Activated naive CD8-positive, alpha-beta T cell treated with anti-CD3 and anti-CD28 coated beads for 36 hours (primary cell): ENCODE data around the gene ACER3. TPM values are rescaled to one million over a fixed set of nuclear protein-coding genes. Genes with fewer than 3 reads are reported as not detected.

Source experiments
- DNase-seq: peaks from one replicate; pipeline ENCODE4 v3.0.0; 2021
- H3K27ac Mint-ChIP-seq: one replicate; pipeline ENCODE4 v1.8.0; 2022; ENCODE audit warnings: mild to moderate bottlenecking, moderate library complexity, mixed read lengths
- H3K27me3 Mint-ChIP-seq: one replicate; pipeline ENCODE4 v1.8.0; 2022; ENCODE audit warnings: mild to moderate bottlenecking, mixed read lengths
- H3K36me3 Mint-ChIP-seq: one replicate; pipeline ENCODE4 v1.8.0; 2021; ENCODE audit warnings: mild to moderate bottlenecking, mixed read lengths
- H3K4me1 Mint-ChIP-seq: one replicate; pipeline ENCODE4 v1.8.0; 2021; ENCODE audit warnings: mixed read lengths
- H3K4me3 Mint-ChIP-seq: one replicate; pipeline ENCODE4 v1.8.0; 2022; ENCODE audit warnings: mild to moderate bottlenecking, moderate library complexity, mixed read lengths
- H3K9me3 Mint-ChIP-seq: one replicate; pipeline ENCODE4 v1.8.0; 2022; ENCODE audit warnings: mixed read lengths
- total RNA-seq, 2 experiments: library from RNA; stranded (reverse); gene quantifications; one replicate each; pipeline ENCODE4 v1.2.3, GENCODE V29; 2021

Gene ACER3
- total RNA-seq, 2 experiments from 2014 or later = 10.7 to 11.6 TPM

- DNase-seq = no peak
- Mint-ChIP-seq H3K27ac (no peak overlapping the region), H3K27me3 (no peaks in the 10 kb centered on the region), H3K36me3 (peaks cover 13% of the 10 kb centered on the region), H3K9me3 (peaks cover 9% of the 10 kb centered on the region), H3K4me1 (no peaks in the 10 kb centered on the region), H3K4me3 (no peak overlapping the region)
Measured at GRCh38 chr11:76911415-76911808, 50.7 kb downstream of the ACER3 start.

- H3K27me3 Mint-ChIP-seq = no peaks in the 10 kb centered on the region
- no peak overlapping the region for H3K4me3 Mint-ChIP-seq
- no peaks in the 10 kb centered on the region for H3K36me3 Mint-ChIP-seq
- DNase-seq = no peak
- no peaks in the 10 kb centered on the region for H3K9me3 Mint-ChIP-seq
- peaks cover 10% of the 10 kb centered on the region for H3K4me1 Mint-ChIP-seq
- H3K27ac Mint-ChIP-seq = no peak overlapping the region
Measured at GRCh38 chr11:76916712-76917111, 56.0 kb downstream of the ACER3 start.

DNA sequence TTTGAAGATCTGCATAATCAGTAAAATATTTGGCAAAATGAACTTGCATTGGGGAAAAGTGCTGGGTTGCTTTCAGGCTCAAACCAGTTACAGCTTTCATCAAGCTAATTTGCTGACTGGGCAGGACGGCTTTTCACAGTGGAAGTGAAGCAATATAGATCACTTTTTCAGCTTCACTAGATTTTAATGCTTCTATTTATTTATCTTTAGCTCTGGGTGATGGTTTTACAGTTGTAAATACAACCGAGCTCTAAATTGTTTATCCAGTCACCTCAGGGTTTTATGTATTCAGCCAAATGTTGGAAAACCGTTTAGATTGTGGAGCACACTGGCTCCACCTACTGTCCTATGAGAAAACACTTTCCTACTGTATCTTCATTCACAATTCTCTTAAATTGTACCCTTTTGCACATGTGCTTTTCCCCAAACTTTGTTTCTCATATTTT lies 58.2 kb downstream of the ACER3 start:
- no peaks in the 10 kb centered on the region for H3K9me3 Mint-ChIP-seq
- H3K27ac Mint-ChIP-seq = no peak overlapping the region
- no peak overlapping the region for H3K4me3 Mint-ChIP-seq
- H3K36me3 Mint-ChIP-seq = peaks cover 2% of the 10 kb centered on the region
- H3K4me1 Mint-ChIP-seq = peaks cover 10% of the 10 kb centered on the region
- H3K27me3 Mint-ChIP-seq = no peaks in the 10 kb centered on the region
- DNase-seq = no peak

DNA sequence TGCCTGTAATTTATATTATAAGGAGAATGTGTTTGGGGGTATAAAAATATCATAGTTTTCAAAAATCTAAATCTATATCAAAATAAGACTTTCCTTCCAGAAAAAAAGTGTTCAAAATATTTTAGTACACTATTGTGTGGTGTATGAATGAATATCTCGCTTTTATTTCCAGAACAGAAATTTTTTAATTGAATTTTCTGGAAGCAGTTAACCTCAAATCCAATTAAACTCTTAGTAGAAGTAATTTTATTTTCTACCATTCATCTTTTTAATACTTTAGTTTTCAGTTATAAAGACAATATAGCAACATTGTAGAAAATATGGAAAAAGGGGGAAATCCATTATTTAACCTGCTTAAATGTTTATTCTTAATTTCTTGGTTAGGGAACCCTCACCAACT lies 58.7 kb downstream of the ACER3 start:
- no peak for DNase-seq
- no peaks in the 10 kb centered on the region for H3K9me3 Mint-ChIP-seq
- H3K27me3 Mint-ChIP-seq = no peaks in the 10 kb centered on the region
- H3K27ac Mint-ChIP-seq = no peak overlapping the region
- peaks cover 2% of the 10 kb centered on the region for H3K36me3 Mint-ChIP-seq
- H3K4me3 Mint-ChIP-seq = no peak overlapping the region
- H3K4me1 Mint-ChIP-seq = peaks cover 10% of the 10 kb centered on the region

GRCh38 chr11:76919887-76920746 lies 59.4 kb downstream of the ACER3 start:
- DNase-seq = peak; percentile 46
- Mint-ChIP-seq H3K4me1 (peaks cover 10% of the 10 kb centered on the region), H3K27me3 (no peaks in the 10 kb centered on the region), H3K9me3 (no peaks in the 10 kb centered on the region), H3K27ac (no peak overlapping the region), H3K4me3 (no peak overlapping the region), H3K36me3 (peaks cover 2% of the 10 kb centered on the region)

GRCh38 chr11:76927160-76927559 lies 66.4 kb downstream of the ACER3 start:
- Mint-ChIP-seq H3K27ac (no peak overlapping the region), H3K36me3 (peaks cover 19% of the 10 kb centered on the region), H3K4me1 (no peaks in the 10 kb centered on the region), H3K9me3 (no peaks in the 10 kb centered on the region), H3K4me3 (no peak overlapping the region), H3K27me3 (no peaks in the 10 kb centered on the region)
- no peak for DNase-seq

DNA sequence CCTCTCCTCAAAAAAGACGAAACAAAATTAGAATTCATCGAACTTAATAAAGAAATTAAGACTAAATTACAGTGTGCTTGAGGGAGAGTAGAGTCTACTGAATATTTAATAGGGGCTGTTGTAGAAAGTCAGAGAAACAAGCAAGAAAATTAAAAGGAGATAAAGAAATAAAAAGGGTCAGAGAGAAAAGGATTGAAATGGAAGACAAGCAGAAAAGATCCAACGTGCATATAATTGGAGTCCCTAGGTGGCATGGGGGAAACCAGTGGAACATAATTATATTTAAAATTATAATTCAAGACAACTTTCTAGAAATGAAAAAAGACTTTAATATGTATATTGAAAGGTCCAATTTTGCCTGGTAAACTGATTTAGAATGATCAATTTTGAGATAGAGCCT lies 74.3 kb downstream of the ACER3 start:
- Mint-ChIP-seq H3K4me1 (no peaks in the 10 kb centered on the region), H3K27me3 (no peaks in the 10 kb centered on the region), H3K36me3 (peaks cover 31% of the 10 kb centered on the region), H3K27ac (no peak overlapping the region), H3K9me3 (peaks cover 6% of the 10 kb centered on the region), H3K4me3 (no peak overlapping the region)
- no peak for DNase-seq

GRCh38 chr11:76939219-76939631 lies 78.5 kb downstream of the ACER3 start:
- Mint-ChIP-seq H3K27me3 (no peaks in the 10 kb centered on the region), H3K4me1 (no peaks in the 10 kb centered on the region), H3K4me3 (no peak overlapping the region), H3K9me3 (peaks cover 20% of the 10 kb centered on the region), H3K36me3 (peaks cover 26% of the 10 kb centered on the region), H3K27ac (no peak overlapping the region)
- DNase-seq = no peak

GRCh38 chr11:76944225-76944624 lies 83.5 kb downstream of the ACER3 start:
- peaks cover 24% of the 10 kb centered on the region for H3K9me3 Mint-ChIP-seq
- no peak for DNase-seq
- H3K36me3 Mint-ChIP-seq = peaks cover 23% of the 10 kb centered on the region
- H3K27ac Mint-ChIP-seq = no peak overlapping the region
- peaks cover 3% of the 10 kb centered on the region for H3K4me1 Mint-ChIP-seq
- no peaks in the 10 kb centered on the region for H3K27me3 Mint-ChIP-seq
- H3K4me3 Mint-ChIP-seq = no peak overlapping the region

DNA sequence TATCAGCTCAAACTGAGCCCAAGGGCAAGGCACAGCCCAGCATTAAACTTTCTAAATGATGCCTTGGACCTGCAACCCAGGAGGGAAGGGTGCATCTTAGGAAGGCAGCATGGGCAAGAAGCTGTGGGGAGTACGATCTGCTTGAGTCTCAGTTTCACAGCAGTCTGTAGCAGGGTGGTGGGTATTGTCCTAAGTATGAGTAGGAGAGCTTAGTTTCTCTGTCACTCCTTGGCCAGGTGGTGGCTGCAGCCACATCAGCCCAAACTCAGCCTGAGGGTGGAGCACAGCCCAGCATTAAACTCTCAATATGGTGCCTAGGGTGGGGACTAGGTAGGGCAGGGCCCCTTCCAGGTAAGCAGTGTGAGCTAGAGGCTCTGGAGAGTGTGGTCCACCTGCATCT lies 85.5 kb downstream of the ACER3 start:
- Mint-ChIP-seq H3K27ac (no peak overlapping the region), H3K27me3 (no peaks in the 10 kb centered on the region), H3K4me3 (no peak overlapping the region), H3K36me3 (peaks cover 23% of the 10 kb centered on the region), H3K9me3 (peaks cover 23% of the 10 kb centered on the region), H3K4me1 (peaks cover 3% of the 10 kb centered on the region)
- DNase-seq = no peak

DNA sequence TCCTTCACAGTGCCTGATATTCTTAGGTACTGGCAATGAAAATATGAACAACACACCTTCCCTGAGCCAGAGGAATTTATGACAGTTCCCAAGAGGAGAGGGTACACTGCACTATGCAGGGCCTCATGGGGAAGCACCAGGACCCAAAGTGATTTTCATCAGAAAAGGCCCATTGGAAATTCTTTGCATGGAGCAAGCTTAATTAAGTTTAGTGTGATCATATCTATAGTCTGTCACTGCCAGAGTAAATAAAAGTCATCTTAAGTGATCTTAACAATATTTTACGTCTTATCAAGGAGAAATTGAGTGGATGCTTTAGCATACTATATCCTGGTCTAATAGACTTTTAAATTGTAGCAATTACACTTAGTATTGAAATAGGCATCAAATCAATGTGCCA lies 86.5 kb downstream of the ACER3 start:
- H3K36me3 Mint-ChIP-seq = peaks cover 22% of the 10 kb centered on the region
- H3K27ac Mint-ChIP-seq = no peak overlapping the region
- no peaks in the 10 kb centered on the region for H3K27me3 Mint-ChIP-seq
- no peak overlapping the region for H3K4me3 Mint-ChIP-seq
- peaks cover 3% of the 10 kb centered on the region for H3K4me1 Mint-ChIP-seq
- no peak for DNase-seq
- peaks cover 23% of the 10 kb centered on the region for H3K9me3 Mint-ChIP-seq

GRCh38 chr11:76947800-76948199 lies 87.1 kb downstream of the ACER3 start:
- Mint-ChIP-seq H3K9me3 (peaks cover 20% of the 10 kb centered on the region), H3K27ac (no peak overlapping the region), H3K4me3 (no peak overlapping the region), H3K4me1 (peaks cover 3% of the 10 kb centered on the region), H3K36me3 (peaks cover 17% of the 10 kb centered on the region), H3K27me3 (no peaks in the 10 kb centered on the region)
- no peak for DNase-seq

GRCh38 chr11:76955459-76956114 lies 94.9 kb downstream of the ACER3 start:
- Mint-ChIP-seq H3K9me3 (no peaks in the 10 kb centered on the region), H3K27me3 (no peaks in the 10 kb centered on the region), H3K4me3 (no peak overlapping the region), H3K36me3 (peaks cover 6% of the 10 kb centered on the region), H3K27ac (no peak overlapping the region), H3K4me1 (no peaks in the 10 kb centered on the region)
- DNase-seq = no peak

GRCh38 chr11:76962583-76963416 lies 102.1 kb downstream of the ACER3 start:
- Mint-ChIP-seq H3K9me3 (peaks cover 7% of the 10 kb centered on the region), H3K4me1 (peaks cover 13% of the 10 kb centered on the region), H3K36me3 (peaks cover 36% of the 10 kb centered on the region), H3K27me3 (no peaks in the 10 kb centered on the region), H3K4me3 (no peak overlapping the region), H3K27ac (no peak overlapping the region)
- DNase-seq = no peak
